ENCODE results near the gene SGK2. TPM values are rescaled to one million over a fixed set of nuclear protein-coding genes. Genes with fewer than 3 reads are reported as not detected.

The SGK2 gene
- polyA plus RNA-seq, 2 of the 4 experiments (the other 2 are of a cell fraction), result 9.4 to 12.2 TPM

- ATAC-seq (no peak), FAIRE-seq (no peak), DNase-seq (ENCODE audit: low read depth in 1 of 2, low spot score in 1 of 2) (no peak)
- TF ChIP-seq CHD2 (IDR thresholded peaks at IDR 0.05; ENCODE audit: low read length, partially characterized antibody) (no peak), NFE2L2 (conservative IDR thresholded peaks at IDR 0.05; ENCODE audit: low read length) (no peak), HOXB13 (CRISPR knock-in tag; IDR thresholded peaks at IDR 0.05; ENCODE audit: low read depth) (no peak), BHLHE40 (IDR thresholded peaks at IDR 0.05; ENCODE audit: low read depth, low read length) (no peak), MAFK (IDR thresholded peaks at IDR 0.05; ENCODE audit: partially characterized antibody) (no peak), BCL3 (IDR thresholded peaks at IDR 0.05) (no peak), CBX8 (IDR thresholded peaks at IDR 0.05) (no peak)
- TF ChIP-seq, protein P1, sequence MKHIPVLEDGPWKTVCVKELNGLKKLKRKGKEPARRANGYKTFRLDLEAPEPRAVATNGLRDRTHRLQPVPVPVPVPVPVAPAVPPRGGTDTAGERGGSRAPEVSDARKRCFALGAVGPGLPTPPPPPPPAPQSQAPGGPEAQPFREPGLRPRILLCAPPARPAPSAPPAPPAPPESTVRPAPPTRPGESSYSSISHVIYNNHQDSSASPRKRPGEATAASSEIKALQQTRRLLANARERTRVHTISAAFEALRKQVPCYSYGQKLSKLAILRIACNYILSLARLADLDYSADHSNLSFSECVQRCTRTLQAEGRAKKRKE (CRISPR knock-in tag; IDR thresholded peaks at IDR 0.05; ENCODE audit: low read depth), result no peak
- 79% methylated on average over 3 of the region's 3 CpGs for WGBS (ENCODE audit: missing lambda C conversion rate)
- no peak overlapping the region for H3K4me2 ChIP-seq
- peaks cover 11% of the 10 kb centered on the region; the same call in 2 of the 3 replicates for H3K4me1 ChIP-seq
- CTCF ChIA-PET, result interaction anchor here (0.8 to 6.4 kb wide), 8 partner anchors 9 to 668 kb away, joined by 3 to 55 read pairs (median 3); partner anchors contain the start of gene L3MBTL1
- POLR2A ChIA-PET, result no interaction called here
- no peak overlapping the region for H3K4me3 ChIP-seq
- no peak overlapping the region for H3K27ac ChIP-seq
- H3K9me3 ChIP-seq, result no peaks in the 10 kb centered on the region
These were observed 29.2 kb upstream of the SGK2 start for GRCh38 chr20:43529457-43530153.

DNA sequence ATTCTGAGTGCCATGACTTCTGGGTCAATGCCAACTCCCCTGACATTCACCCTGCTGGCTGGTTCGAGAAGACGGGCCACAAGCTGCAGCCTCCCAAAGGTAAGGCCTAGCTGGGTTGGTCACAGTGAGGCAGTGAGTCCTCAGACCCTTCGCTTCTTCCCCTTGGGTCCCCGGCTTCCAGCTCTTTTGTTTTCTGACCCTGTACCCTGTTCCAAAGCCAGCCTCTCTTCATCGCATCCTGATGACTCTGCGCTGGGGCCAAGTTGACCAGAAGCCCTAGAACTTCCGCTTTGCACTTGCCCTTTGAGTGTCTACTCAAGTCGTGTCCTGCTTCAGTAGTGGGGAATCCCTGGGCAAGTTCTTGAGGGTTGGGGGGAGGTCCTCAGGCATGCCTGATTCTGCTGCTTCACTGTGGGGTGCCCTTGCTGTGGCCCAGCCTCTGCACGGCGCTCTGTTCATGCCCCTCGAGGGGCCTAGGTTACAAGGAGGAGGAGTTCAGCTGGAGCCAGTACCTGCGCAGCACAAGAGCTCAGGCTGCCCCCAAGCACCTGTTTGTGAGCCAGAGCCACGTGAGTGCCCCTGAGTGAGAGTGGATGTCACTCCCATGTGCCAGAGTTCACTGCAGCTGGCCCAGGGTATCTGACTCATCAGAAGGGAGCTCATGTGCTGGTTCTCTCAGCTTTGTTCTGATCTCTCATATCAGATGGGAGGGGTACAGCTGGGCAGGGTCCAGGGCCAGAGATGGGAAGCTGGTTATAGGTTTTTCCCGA is 28.3 kb upstream of the SGK2 start:
- TF ChIP-seq HOXB5 (CRISPR knock-in tag; IDR thresholded peaks at IDR 0.05) (no peak), SREBF2 (IDR thresholded peaks at IDR 0.05) (no peak), EHF (CRISPR knock-in tag; IDR thresholded peaks at IDR 0.05) (no peak), ELK1 (IDR thresholded peaks at IDR 0.05; ENCODE audit: low read depth, low read length) (no peak), ZC3H11A (IDR thresholded peaks at IDR 0.05) (no peak), CHD2 (IDR thresholded peaks at IDR 0.05; ENCODE audit: low read length, partially characterized antibody) (no peak)
- TF ChIP-seq, protein P1 (CRISPR knock-in tag; IDR thresholded peaks at IDR 0.05; ENCODE audit: low read depth), result no peak
- 0 out of 6 replicates have a peak overlapping the region, but pooled peaks of 1 of the 2 experiments have one; percentile 37 for H3K27ac ChIP-seq
- peaks cover 11% of the 10 kb centered on the region; the same call in 2 of the 3 replicates for H3K4me1 ChIP-seq
- ATAC-seq (peak; percentile 48 to 49; a peak in 4 of 6 replicates), DNase-seq (ENCODE audit: low read depth in 1 of 2, low spot score in 1 of 2) (peak in 1 of 2 experiments; percentile 16), FAIRE-seq (no peak)
- 73% methylated on average over 13 of the region's 14 CpGs for WGBS (ENCODE audit: missing lambda C conversion rate)
- H3K9me3 ChIP-seq, result no peaks in the 10 kb centered on the region
- ChIA-PET POLR2A (interaction anchor here (0.6 kb wide), 2 partner anchors 70 to 79 kb away, joined by 4 to 7 read pairs; no protein-coding TSS in a partner anchor), CTCF (interaction anchor here (0.5 to 6.4 kb wide), 7 partner anchors 9 to 856 kb away, joined by 3 to 55 read pairs (median 3); no protein-coding TSS in a partner anchor)
- H3K4me3 ChIP-seq, result no peak overlapping the region
- no peak overlapping the region for H3K4me2 ChIP-seq

GRCh38 chr20:43531091-43531443 is 27.8 kb upstream of the SGK2 start:
- FAIRE-seq, result no peak
- no peak for ATAC-seq
- Histone ChIP-seq H3K27ac (0 out of 6 replicates have a peak overlapping the region, but pooled peaks of 1 of the 2 experiments have one; percentile 37), H3K9me3 (no peaks in the 10 kb centered on the region), H3K4me2 (no peak overlapping the region), H3K4me1 (peaks cover 11% of the 10 kb centered on the region; the same call in 2 of the 3 replicates), H3K4me3 (no peak overlapping the region)
- POLR2A ChIA-PET, result interaction anchor here (0.6 kb wide), 1 partner anchor 79 kb away, joined by 4 read pairs; no protein-coding TSS in a partner anchor
- DNase-seq (ENCODE audit: low read depth in 1 of 2, low spot score in 1 of 2), result no peak
- CTCF ChIA-PET, result interaction anchor here (1.3 to 6.4 kb wide), 4 partner anchors 8 to 161 kb away, joined by 3 to 55 read pairs (median 5); no protein-coding TSS in a partner anchor
- TF ChIP-seq BCL3 (IDR thresholded peaks at IDR 0.05) (no peak), KDM1A (IDR thresholded peaks at IDR 0.05; ENCODE audit: low read depth) (no peak), HOXB5 (CRISPR knock-in tag; IDR thresholded peaks at IDR 0.05) (no peak), CEBPB (IDR thresholded peaks at IDR 0.05) (no peak), SMC3 (IDR thresholded peaks at IDR 0.05) (no peak), POLR2A (IDR thresholded peaks at IDR 0.05; ENCODE audit: low read length) (no peak), HOXA7 (CRISPR knock-in tag; IDR thresholded peaks at IDR 0.05) (no peak), CTCF (IDR thresholded peaks at IDR 0.05) (no peak), BHLHE40 (IDR thresholded peaks at IDR 0.05; ENCODE audit: low read depth, low read length) (no peak), GATA3 (IDR thresholded peaks at IDR 0.05; ENCODE audit: borderline replicate concordance) (no peak), RNF2 (IDR thresholded peaks at IDR 0.05; ENCODE audit: borderline replicate concordance, low read depth) (no peak), CBX2 (IDR thresholded peaks at IDR 0.05; ENCODE audit: borderline replicate concordance, low read depth) (no peak)
- TF ChIP-seq, protein P1 (CRISPR knock-in tag; IDR thresholded peaks at IDR 0.05; ENCODE audit: low read depth), result no peak
